ENCODE measurements around the gene RASSF6.
"Not testable (repeated sequence)": the region's sequence is repeated elsewhere in the genome, so short reads cannot be mapped to it uniquely, and the experiment has no call there.

Gene RASSF6

GRCh38 chr4:73608689-73609594 lies 11.3 kb downstream of the RASSF6 start:
- DNase-seq, result no peak

GRCh38 chr4:73607375-73608033 lies 12.7 kb downstream of the RASSF6 start:
- DNase-seq, result no peak

DNA sequence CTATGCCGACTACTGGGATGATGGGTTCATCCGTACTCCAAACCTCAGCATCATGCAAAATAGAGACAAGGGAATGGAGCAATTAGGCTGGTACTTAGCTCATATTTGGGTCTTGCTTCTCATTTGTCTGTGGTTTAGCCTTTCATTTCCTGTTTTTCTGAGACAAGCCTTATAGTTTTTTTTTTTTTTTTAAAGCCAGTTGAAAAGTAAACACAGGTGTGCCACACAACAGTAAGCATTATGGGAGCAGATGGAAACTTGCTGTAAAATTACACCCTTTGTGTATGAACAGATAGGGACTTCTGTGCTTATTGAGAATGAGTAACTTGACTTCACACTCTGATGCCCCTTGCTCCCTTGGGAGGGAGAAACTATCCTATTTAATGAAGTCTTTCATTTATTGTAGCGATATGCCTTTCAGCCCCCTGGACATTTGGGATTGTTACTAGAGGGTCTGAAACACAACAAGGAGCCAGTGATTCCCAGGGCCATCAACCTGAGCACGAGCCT lies 13.7 kb downstream of the RASSF6 start:
- DNase-seq, result no peak

GRCh38 chr4:73603854-73604584 lies 16.2 kb downstream of the RASSF6 start:
- no peak for DNase-seq

DNA sequence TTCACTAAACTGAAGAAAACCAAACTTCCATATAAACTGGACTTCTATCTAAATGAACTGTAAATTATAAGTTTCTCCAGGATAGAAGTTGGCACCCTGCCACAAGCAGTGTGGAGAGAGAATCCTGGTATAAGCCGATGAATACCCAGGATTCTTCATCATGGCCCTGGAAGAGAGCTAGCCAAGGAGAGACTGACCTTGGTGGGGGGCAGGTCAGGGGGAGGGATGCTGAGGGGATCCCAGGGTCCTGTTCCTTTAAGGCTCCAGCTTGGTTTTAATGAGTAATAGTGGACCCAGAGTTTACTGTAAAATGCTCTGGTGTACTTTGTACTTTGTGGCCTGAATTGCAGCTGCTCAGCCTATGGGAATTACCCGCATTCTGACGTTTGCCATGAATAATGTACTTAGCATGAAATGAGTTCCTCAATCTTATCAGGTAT lies 16.9 kb downstream of the RASSF6 start:
- no peak for DNase-seq

DNA sequence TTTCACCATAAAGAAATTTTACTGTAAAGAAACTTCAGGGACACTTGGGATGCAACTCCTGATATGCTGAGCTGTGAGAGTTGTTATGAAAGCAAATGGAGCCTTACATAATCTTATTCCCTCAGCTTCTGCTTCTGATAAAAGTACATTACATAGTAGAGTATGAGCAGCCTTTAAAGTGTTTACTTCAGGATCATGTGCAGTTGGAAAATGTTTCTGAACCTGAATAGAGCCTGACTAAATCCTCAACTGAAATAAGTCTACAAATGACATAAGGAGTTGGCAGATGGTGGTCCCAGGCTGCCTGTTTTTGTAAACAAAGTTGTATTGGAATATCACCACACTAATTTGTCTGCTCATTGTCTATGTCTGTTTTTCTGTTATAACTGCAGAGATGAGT lies 19.3 kb downstream of the RASSF6 start:
- no peak for DNase-seq

GRCh38 chr4:73599182-73599581 lies 21.1 kb downstream of the RASSF6 start:
- no peak for DNase-seq

- no peak for DNase-seq
Observed at GRCh38 chr4:73597594-73597993, 22.6 kb downstream of the RASSF6 start.

DNA sequence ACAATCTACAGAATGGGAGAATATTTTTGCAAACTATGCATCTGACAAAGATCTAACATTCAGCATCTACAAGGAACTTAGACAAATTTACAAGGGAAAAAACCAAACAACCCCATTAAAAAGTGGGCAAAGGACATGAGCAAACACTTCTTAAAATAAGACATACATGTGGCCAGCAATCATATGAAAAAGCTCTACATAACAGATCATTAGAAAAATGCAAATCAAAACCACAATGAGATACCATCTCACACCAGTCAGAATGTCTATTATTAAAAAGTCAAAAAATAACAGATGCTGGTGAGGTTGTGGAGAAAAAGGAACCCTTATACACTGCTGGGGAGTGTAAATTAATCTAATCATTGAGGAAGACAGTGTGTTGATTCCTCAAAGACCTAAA lies 23.1 kb downstream of the RASSF6 start:
- DNase-seq, result not testable (repeated sequence)

DNA sequence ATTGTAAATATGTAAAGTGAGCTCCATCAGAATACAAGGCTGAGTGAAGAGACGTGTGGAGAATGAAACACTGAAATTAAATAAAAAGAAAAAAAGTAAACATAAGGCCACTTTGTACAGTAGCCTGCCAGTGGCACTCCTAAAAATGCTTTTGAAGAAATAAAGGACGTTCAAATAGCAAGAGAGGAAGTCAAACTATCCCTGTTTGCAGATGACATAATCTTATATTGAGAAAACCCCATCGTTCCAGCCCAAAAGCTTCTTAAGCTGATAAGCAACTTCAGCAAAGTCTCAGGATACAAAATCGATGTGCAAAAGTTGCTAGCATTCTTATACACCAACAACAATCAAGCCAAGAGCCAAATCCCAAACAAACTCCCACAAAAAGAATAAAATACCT lies 24.2 kb downstream of the RASSF6 start:
- no peak for DNase-seq

GRCh38 chr4:73593631-73594241 lies 26.5 kb downstream of the RASSF6 start:
- DNase-seq, result no peak

DNA sequence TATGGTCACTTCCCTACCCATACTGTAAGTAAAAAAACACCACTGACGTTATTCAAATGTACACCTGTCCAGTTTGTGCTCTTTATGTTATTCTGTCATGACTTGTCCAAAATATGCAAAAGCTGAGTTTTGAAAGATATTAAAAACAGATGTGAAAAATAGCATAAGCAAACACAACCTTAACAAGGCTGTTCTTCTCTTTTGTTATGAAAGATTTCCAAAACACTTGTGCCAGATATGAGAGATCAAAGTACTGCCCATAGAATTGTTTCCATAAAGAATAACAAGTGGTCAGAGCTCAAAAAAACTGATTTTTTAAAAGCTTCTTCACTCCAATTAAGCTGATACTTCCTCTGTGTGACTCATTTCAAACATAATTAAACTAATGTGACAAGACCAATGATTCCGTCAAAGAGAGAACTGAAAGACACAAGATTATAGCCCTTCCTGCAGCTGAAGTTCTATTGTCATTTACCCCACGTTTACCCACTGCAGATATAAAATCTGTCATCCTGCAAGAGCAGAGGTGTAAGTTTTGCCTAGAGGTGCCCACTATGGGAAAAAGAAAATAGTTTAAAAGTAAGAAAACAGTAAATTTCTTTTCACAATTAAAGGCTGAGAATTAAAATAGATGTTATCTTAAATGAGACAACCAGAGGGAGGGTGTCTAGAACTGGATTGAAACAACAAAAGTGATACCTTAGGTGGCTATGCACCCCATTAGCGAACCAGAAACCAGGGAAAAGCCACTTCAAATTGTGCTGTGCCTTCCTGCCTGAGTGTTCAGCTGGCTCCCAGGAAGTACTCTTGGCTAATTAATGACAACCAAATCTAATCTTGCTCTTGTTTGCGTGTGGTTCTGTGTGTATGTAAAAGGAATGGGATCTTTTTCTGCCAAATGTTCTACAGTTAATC lies 30.1 kb downstream of the RASSF6 start:
- no peak for DNase-seq

- no peak for DNase-seq
Observed at GRCh38 chr4:73589261-73589847, 30.9 kb downstream of the RASSF6 start.

DNA sequence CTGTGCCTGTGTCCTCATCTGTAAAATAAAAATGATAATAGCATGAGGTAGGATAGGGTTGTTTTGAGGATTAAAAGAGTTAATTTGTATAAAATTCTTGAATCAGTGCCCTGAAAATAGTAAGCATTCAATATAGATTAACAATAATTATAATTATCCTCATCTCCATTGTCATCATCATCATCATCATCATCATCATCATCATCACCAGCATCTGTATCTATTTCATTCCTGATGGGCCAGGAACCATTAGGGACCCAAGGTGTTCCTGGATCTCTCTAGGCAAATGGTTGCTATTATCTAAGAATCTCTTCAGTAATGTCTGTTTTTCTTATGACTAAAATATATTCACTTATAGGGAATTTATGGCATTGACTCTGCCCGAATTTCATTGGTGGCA lies 31.6 kb downstream of the RASSF6 start:
- no peak for DNase-seq

- no peak for DNase-seq
Observed at GRCh38 chr4:73586666-73587065, 33.6 kb downstream of the RASSF6 start.

- DNase-seq, result no peak
Observed at GRCh38 chr4:73586040-73586439, 34.2 kb downstream of the RASSF6 start.

DNA sequence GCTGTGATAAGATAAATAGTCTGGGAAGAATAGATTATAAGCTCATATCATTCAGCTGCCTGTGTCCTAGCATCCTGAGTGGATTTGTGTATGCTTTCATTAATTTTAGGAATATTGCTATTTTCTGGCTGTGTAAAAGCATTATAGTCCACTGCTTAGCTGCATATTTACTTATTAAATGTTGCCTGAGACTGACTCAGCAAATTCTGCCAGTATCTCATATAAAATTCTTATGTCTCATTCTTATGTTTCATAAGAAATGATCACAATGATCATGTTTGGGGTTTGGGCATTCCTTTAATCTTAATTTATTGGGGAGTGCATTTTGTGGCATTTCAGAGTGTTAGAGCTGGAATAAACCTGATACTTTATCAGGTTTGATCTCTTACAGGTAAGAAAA lies 34.9 kb downstream of the RASSF6 start:
- no peak for DNase-seq

DNA sequence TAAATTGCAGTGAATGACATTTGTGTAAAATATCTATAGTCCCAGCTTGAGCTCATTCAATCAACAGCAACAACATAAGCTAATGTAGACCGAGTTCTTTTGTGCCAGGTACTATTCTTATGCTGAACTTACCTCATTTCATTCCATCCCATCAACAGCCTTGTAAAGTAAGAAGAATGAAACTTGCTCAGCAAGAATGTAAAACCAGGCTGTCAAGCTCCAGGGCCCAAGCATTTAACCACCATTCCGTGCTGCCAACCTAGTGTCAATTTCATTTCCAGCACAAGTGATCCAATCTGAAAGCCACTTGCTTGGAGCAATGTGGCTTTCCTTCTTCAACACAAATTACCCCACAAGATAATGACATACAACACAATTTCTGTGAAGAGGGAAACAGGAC lies 36.6 kb downstream of the RASSF6 start:
- no peak for DNase-seq

- no peak for DNase-seq
Observed at GRCh38 chr4:73577371-73577770, 42.9 kb downstream of the RASSF6 start.

DNA sequence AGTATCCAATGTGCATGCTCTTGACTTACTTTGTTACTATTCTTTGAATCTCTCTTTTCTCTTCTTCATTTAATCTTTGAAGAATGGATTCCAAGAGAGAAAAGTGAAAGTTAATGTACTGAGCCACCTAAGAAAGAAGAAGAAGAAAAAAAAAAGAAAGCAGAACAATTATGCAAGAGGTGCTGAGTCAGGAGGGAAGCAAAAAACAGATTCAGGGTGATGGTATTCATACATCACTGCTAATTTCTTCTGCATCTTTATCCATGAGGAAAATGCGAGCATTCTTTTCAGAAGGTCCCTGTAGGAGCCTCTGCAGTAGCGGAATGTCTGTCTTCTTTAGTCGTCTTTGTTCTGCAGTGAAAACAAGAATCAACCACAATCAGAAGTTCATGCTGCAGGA lies 43.9 kb downstream of the RASSF6 start:
- no peak for DNase-seq

GRCh38 chr4:73575660-73576059 lies 44.6 kb downstream of the RASSF6 start:
- no peak for DNase-seq

Measured in CD4-positive, alpha-beta T cell treated with Interleukin-1 beta for 1 hour (primary cell).